GM19023 (cell line): ENCODE results near the gene TMEM89.
A peak's percentile ranks its signal among the peaks of the same experiment; 100 is the strongest.

Experiments used
- ATAC-seq: cut with Tn5 transposase; IDR thresholded peaks from one replicate; pipeline ENCODE4 v1.9.1; 2021; ENCODE audit warnings: mild to moderate bottlenecking, moderate library complexity; ENCODE audit not compliant: unreplicated experiment

The TMEM89 gene

DNA sequence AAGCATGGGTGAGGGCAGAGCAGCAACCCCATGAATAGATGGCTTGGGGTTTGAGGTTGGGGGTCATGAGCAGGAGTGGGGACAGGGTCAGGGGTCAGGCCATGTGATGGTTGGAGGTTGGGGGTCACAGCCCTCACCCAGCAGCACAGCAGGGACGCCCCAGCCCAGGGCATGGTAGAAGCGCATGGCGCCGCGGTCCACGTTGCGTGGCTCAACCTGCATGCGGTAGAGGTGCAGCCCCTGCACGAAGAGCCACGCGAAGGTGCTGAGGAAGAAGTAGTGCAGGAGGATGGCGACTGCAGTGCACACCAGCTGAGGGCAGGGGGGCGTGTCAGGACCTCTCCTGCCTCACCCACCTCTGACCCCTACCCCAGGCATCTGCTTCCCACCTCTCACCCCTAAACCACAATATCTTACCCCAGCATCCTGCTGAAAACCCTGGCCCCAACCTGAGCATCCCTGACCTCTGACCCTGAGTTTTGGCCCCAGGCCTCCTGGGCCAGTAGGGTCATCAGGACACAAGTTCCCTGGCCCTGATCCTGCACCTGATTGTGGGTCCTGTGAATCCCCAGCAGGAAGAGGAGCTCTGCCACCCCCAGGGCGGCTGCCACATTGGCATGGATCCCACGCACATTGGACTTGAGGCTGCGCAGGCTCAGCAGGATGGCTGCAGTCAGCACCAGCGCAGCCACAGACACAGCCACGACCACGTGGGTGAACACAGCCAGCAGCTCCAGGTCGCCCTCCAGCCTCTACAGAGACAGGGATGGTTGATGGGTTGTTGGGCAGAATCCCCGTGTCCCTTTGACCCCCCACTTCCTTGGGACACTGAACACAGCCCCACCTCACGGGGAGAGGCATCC, 23.6 kb upstream of the TMEM89 start:
- ATAC-seq, result no peak

GRCh38 chr3:48642605-48643004, 21.0 kb upstream of the TMEM89 start:
- ATAC-seq, result no peak

- no peak for ATAC-seq
These were observed 19.8 kb upstream of the TMEM89 start for GRCh38 chr3:48641396-48641795.

DNA sequence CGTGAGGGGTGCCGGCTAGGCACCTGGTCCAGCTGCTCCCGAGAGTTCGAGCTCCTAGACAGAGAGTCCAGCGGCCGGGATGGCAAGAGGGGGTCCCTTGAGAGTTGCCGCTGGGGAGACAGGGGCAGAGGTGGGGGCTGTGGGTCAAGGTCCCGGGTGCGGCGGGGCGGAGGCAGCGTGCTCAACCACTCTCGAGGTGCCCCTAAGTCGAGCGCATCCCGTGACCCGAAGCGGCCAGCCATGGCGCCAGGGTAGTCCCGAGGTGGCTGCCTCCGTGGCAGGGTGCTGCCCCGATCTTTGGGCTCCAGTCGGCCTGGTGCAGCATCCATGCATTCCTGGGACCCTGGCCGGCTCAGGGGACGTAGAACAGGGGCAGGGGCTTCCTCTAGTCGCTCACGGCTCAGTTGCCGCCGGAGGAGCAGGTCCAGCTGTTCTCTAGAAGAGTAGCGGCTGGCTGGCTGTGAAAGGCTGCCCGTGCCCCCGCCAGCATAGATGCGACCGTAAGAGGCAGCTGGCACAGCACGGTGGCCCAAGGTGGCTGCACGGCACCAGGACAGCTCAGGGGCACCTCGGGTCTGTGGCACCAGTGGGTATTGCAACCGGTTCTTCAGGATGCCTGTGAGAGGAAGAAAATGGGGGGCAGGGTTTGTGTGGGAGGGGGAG, 18.5 kb upstream of the TMEM89 start:
- no peak for ATAC-seq

GRCh38 chr3:48637305-48637704, 15.7 kb upstream of the TMEM89 start:
- ATAC-seq, result no peak

GRCh38 chr3:48636149-48636655, 14.6 kb upstream of the TMEM89 start:
- no peak for ATAC-seq

DNA sequence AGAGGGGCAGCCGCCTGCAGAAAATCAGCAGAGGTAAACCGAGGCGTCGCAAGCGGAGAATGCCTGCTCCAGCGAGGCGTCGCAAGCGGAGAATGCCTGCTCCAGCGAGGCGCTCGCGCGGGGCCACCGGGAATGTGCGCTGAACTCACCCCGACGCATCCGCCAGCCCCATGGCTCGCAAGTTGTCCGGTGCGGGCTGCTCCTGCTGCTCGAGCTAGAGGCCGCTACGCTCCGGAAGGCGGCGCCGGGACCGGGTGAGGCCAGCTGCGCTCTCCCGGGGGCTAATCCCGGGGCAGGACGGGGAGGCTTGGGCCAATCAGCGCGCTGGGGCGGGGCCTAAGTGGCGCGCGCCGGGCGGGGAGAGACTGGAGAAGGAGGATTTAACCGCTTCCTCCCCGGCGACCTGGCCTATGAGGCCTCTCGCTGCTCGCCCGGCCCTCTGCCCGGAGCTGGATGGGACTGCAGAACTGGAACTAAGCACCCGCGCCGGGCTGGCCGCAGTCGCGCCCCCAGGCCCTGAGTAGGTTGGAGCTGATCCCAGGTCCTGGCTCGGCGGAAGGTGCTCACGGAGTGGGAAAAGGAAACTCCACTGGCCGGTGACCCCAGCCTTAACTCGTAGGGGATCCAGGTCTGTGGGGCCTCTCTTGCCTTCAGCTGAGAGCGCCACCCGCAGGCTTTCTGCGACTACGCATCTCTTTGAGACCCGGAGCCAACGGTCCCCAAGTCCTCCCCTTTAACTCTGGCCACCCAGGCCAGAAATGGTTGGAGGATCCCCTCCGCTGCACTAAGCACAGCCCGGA, 13.9 kb upstream of the TMEM89 start, which contains the start of gene SLC26A6:
TSS of gene SLC26A6 (minus strand) at position 240 of the 800 bp plus-strand sequence. CDS start at position 172, 68 bp downstream.
- peak; percentile 92 for ATAC-seq

DNA sequence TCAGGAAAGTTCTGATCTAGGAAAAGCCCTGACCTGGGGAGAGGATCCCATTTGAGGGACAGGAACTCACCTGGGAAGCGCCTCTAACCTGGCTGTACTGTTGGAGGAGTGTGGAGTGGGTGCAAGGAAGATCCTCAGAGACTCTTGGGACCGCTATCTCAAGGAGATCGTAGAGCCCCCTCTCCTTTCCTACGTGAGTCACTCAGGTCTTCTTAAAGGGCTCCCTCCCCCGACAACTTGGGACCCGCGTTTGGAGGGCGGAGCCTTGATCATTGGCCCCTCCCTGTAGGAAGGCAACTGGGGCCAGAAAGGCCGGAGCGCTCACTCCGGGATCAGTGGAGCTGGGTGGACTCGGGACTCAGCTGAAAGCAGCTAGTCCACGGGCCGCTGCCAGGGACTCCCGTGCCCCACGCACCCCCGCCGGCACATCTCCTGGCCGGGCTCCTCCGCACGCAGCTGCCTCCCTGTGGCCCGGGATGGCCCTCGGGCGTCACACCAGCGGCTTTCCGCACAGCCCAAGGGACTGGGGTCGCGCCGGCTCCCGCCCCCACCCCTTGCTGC, 13.2 kb upstream of the TMEM89 start:
- ATAC-seq, result peak; percentile 14

GRCh38 chr3:48633743-48634142, 12.2 kb upstream of the TMEM89 start:
- ATAC-seq, result no peak

GRCh38 chr3:48633256-48633655, 11.7 kb upstream of the TMEM89 start:
- no peak for ATAC-seq

GRCh38 chr3:48631516-48632448, 10.2 kb upstream of the TMEM89 start:
- no peak for ATAC-seq

DNA sequence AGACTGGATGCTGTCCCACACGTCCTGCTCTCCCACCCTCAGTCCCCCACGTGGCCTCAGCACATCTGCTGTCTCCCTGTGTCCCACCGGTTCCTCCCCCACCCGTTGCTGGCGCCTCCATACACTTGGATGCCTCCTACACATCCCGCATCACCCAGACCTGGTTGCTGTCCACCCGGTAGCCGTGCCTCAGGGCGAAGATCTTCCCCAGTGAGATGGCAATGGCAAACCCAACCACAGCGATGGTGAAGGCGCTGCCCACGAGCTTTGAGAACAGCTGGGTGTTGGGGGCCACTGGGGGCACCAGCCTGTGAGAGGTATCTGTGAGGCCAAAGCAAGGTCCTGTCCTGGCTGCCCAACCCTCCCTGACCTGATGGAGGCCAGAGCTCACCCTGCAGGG, 9.3 kb upstream of the TMEM89 start:
- ATAC-seq, result no peak

- ATAC-seq, result no peak
These were observed 8.8 kb upstream of the TMEM89 start for GRCh38 chr3:48630407-48630806.

DNA sequence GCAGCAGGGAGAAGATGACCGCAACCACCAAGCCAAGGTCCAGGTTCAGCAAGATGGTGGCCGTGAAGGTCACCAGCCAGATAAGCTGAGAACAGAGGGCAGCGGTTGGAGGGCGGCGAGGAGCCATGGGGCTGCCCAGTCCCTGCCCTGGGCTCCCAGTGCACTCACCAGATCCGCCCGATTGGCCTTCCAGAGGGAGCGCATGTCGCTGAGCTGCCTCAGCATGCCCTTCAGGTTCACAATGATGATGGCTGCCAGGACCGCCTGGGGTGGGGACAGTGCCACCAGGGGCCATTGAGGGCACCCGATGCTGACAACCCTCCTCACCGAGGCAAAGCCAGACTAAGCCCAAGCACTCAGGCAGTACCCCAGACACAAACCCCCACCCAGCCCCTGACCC, 8.3 kb upstream of the TMEM89 start:
- ATAC-seq, result no peak

GRCh38 chr3:48628277-48629017, 6.9 kb upstream of the TMEM89 start:
- ATAC-seq, result no peak

GRCh38 chr3:48625600-48625999, 4.0 kb upstream of the TMEM89 start:
- ATAC-seq, result no peak

GRCh38 chr3:48624767-48625166, 3.2 kb upstream of the TMEM89 start:
- ATAC-seq, result no peak

GRCh38 chr3:48623851-48624547, 2.4 kb upstream of the TMEM89 start:
- ATAC-seq, result no peak
